NCI-H526 treated with DMSO at 0.1 percent for 48 hours (cell line): ENCODE data around the gene LMAN2.
"Not testable (repeated sequence)": the region's sequence is repeated elsewhere in the genome, so short reads cannot be mapped to it uniquely, and the experiment has no call there.

ENCODE experiments used
- DNase-seq: peaks from one replicate; lab custom pipeline; 2025; lab: John Stamatoyannopoulos, UW

The LMAN2 gene

DNA sequence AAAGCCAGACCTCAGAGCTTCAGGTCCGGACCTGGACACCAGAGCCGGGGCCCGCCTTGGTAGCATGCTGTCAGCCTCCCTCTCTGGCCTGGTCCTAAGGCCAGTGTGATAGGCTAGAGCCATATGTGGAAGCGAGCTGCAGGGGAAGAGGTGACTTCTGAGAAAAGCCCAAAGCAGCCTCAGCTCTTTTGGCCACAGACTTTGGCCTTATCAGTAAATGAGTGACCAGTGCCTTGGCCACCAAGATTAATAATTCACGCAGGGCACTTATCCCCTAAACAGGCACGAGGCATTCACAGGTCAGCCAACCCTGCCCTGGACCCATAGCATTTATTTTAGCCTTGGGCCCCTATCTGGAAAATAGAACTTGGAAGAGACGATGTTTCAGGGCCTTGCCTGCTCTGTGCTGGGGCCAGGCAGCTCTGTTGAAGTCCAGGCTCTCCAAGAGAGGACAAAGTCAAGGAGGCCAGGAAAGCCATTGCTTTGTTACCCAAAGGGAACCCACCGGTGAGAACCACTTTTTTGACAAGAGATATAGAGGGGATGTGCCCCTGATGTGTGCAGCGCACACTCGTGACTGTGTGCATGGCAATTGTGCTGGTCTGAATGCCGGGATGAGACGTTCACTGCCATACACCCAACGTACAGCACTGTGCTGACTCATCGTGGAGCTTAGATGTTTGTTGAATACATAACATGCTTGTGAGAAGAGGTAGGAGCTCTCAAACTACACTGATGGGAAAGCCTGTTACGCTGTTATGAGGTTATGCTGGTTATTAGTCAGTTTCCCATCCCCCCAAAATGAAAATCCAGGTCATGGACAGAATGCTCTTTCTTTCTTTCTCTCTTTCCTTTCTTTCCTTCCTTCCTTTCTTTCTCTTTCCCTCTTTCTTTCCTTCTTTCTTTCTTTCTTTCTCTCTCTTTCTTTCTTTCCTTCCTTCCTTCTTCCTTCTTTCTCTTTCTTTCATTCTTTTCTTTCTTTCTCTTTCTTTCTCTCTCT, 27.7 kb upstream of the LMAN2 start:
- DNase-seq, result no peak

DNA sequence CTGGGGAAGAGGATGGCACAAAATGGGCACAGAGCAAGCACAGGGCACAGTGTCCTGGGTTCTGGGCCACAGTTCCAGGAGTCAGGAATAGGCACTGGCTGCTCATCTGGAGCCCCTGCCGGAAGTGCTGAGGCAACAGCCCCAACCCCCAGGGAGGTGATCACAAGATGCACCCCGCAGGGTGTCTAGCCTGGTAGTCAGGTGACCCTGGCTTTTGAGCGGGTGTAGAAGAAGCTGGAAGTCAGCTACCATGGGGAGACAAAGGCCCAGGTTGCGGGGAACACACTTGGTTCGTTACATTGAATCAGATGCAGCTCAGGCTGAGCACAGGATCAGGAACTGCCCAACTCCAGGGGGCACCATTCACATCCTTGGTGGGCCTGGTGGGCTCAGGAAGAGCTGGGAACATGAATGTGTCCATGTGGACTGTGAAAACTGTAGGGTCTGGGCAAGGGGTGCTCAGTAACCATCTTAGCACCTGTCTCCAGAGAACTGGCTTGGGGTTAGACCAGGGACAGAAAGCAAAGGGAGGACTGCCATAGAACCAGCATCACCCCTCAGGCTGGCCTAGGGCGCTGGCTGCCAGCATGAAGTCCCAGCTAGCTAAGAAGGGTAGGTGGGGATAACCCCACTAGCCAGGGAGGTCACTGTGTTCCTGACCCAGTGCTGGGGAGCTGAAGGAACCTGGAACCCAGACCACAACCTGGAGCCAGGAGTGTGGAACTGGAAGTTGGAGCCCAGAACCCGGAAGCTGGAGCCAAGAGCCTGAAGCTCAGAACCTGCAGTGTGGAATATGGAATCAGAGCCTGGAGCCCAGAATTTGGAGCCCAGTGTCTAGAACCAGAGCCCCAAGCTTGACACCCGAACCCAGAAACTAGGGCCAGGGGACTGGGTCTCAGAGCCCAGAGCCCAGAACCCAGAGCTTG, 26.6 kb upstream of the LMAN2 start:
- DNase-seq, result no peak

DNA sequence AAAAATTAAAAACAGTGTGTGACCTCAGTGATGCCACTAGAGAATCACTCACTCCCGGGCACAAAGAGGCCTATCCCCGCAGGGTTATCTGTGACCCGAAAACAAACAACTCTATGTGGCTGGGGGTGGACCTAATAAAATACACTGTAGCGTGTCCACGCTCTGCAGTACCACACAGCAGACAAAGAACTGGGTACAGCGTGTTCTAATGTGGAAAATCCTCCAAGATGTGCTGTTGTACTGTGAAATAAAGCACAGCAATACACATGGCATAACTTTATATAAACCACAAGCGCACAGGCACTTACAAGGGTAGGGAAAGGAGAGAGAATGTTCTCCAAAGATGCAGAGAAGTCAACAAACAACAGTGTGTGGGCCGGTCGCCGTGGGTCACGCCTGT, 24.6 kb upstream of the LMAN2 start:
- no peak for DNase-seq

DNA sequence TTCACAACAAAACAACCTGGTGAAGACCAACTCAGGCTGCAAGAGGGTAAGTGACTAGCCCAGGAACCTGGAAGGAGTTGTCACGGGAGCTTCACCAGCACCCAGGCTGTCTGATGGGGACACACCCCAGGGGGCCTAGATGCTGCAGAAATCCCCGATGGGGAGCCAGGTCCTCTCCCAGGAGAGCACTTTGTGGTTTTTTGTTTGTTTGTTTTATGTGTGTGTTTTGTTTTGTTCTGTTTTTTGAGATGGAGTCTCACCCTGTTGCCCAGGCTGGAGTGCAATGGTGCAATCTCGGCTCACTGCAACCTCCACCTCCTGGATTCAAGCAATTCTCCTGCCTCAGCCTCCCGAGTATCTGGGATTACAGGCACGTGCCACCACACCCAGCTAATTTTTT, 24.0 kb upstream of the LMAN2 start:
- not testable (repeated sequence) for DNase-seq

DNA sequence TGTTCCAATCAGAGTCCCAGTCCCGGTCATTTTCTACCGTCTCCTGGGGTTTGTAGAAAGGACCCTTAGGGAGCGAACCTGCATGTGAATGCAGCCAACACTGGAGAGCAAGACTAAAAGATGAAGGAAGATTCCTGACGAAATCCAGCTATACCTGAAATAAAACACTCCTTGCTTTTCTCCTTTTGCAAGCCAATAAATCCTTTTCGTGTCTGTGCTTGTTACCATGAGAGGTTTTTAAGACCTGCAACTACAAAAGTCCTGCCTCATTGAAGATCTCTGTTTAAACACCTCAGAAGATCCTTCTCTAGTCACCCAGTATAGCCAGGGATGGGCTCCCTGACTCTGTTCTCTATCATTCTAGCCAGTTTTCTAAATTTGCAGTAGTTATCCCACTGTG, 22.7 kb upstream of the LMAN2 start:
- no peak for DNase-seq

DNA sequence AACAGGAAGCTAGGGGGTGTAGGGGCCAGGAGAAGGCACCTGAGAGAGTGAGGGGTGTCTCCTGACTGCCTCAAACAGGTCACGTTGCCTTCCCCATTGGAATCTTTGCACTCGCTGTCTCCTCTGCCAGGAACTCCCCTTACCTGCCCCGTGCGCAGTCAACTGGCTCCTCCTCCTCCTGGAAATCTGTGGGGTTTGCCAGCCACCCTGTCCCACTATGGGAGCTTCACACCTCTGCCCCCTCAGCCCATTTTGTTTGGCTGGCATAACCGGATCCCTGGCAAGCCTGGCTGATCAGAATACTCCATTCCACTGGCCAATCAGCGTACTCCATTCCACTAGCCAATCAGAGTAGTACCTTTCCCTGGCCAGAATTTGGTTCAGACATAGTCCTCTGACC, 22.3 kb upstream of the LMAN2 start:
- no peak for DNase-seq

DNA sequence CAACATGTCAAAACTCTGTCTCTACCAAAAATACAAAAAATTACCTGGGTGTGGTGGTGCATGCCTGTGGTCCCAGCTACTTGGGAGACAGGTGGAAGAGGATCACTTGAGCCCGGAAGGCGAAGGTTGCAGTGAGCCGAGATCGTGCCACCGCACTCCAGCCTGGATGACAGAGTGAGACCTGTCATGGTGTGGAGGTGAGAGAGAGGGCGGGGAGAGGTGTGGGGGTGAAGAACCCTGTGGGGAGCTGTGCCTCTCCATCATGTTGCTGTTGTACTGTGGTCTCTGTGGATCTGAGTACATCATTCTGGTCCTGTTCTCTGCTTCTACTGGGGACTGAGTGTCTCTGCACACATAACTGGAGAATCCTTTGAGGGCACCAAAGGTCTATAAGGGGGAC, 21.4 kb upstream of the LMAN2 start:
- no peak for DNase-seq

DNA sequence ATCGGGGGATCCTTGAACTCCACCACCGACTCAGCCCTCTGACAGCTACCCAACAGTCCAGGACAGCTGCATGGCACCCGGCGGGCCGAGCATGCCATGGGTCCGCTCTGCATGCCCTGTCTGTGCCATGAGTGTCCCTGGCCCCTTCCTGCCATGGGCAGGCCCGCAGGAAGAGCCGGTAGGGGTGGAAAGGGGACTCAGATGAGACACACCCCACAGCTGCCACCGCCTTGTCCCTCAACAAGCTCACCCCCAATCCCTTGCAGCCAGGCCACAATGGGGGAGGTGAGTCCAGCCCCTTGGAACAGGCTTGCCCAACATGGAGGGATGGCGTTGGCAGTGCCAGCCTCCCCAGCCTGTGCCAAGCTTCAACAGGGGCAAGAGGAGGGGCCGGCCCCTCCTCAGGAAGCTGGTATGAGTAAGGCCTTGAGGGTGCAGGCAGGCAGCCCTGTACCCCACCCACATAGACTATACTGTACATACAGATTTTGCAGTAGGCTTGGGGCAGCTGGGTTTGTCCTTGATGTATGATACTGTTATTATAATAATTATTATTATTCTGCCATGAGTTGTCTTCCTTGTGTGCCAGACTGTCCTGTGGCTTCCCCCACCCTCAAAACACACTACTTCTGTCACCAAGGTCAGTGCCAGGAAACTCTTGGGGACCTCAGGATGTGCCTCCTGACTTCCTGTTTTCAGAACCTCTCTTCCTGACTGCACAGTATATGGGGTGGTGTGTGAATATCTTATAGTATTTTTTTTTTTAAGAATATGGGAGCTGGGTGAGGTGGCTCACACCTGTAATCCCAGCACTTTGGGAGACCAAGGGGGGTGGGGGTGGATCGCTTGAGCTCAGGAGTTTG, 20.8 kb upstream of the LMAN2 start:
- no peak for DNase-seq

DNA sequence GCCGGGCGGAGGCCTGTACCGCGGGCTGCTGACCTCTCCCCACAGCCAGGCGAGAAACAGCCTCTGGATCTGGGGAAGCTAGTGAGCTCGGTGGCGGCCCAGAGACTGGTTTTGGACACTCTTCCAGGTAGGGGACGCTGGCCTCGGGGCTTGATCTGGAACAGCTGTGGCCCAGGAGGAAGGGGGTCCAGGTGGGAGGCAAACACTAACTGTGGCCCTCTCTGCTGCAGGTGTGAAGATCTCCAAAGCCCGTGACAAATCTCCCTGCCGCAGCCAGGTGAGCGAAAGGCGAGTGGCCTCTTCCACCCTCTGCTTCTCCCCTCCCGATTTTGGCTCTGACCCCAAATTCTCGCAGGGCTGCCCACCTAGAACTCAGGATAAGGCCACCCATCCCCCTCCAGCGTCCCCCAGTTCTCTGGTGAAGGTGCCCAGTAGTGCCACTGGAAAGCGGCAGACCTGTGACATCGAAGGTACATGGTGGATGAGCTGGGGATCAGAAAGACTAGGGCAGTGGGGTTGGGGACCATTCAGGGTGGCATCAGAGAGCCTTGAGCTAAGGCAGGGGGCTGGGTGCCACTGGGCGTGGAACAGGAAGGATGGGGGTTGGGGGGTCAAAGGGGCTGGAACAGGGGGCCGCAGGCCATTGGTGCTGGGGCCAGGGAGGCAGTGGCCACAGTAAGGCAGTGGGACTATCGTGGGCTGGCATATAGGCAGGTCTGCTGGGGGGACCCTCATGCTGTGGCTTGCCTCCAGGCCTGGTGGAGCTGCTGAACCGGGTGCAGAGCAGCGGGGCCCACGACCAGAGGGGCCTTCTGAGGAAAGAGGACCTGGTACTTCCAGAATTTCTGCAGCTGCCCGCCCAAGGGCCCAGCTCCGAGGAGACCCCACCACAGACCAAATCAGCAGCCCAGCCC, 19.9 kb upstream of the LMAN2 start:
- no peak for DNase-seq

DNA sequence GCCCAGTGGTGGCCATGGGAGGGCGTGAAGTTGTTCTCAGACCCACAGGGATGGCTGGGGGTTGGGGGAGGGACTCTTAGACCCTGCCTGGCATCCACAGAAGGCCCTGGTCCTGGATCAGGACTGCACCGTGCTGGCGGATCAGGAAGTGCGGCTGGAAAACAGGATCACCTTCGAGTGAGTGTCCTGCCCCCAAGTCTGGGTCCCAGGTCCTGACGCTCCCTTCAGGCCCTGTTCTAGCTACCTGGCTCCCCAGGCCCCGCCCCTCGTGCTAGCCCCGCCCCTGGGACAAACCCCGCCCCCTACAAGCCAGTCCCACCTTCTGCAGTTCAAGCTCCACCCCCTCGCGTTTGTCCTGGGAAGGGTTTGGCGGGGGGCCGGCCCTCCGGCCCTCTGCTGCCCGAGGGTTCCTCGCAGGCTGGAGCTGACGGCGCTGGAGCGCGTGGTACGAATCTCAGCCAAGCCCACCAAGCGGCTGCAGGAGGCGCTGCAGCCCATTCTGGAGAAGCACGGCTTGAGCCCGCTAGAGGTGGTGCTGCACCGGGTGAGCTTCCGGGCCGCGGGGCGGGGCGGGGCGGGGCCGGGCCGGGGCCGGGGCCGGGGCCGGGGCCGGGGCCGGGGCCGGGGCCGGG, 19.1 kb upstream of the LMAN2 start:
- peak; percentile 48 for DNase-seq

DNA sequence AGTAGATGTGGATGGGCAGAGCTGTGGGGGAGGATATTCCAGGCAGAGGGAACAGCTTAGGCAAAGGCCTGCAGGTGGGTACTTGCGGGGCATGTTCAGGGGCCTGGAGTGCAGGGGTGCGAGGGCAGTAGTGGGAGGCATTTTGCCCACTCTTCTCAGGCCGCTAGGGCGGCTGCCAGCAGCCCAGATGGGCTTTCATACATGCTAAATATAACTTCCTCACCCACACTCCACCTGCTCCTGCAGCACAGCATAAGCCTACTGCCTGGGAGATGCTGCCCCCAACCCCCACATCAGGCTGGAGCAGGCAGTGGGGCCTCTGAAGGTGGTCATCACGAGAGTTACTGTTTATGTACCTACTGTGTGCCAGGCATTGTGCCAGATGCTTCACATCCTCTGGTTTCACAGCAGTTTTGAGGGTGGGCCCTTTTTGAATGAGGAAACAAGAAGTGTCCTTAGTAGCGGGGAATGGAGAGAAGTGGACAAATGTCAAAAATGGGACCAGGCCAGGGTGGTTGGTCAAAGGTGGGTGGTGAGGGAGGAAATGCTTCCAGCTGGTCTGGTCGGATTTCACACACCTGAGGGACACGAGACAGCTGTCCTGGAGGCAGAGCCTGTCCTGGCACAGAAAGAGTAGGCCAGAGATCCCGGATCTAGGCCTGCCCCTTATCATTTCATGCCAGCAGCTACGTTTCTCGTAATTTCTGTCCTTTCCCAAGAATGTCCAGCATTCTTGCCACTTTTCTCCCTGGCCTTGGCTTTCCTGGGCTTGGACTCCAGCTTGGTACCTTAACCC, 18.4 kb upstream of the LMAN2 start:
- no peak for DNase-seq

DNA sequence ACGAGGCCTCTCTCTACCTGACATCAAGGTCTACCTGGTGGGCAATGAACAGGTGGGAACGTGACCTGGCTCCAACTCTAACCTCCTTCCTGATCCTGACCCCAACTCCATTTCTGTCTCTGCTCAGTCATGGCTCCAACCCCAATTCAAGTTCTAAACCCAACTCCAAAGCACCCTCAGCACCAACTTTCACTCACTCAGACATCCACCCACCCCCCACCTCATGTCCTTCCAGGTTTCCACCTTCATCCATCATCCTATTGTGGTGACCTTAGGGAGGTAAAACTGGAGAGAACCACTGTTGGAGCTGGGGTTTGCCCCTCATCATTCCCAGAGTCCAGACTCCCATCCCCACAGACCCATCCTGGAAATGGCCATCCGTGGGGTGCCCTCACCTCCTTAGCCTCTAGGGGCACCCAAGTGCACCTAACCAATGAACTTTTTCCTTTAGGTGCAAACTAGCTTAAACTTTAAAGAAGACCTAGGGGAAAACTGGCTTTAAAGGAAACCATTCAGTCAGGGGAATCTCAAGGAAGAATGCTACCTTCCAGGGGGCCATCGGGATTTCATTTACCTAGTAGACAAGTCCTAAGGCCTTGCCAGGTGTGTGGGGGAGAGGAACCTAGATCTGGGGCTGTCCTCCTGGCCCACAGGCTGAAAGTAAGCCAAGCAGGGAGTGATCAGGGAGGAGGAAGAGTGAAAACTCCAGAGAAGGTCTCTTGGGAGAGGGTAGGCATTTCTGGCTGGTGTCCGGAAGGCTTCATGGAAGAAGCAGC, 17.6 kb upstream of the LMAN2 start:
- no peak for DNase-seq

DNA sequence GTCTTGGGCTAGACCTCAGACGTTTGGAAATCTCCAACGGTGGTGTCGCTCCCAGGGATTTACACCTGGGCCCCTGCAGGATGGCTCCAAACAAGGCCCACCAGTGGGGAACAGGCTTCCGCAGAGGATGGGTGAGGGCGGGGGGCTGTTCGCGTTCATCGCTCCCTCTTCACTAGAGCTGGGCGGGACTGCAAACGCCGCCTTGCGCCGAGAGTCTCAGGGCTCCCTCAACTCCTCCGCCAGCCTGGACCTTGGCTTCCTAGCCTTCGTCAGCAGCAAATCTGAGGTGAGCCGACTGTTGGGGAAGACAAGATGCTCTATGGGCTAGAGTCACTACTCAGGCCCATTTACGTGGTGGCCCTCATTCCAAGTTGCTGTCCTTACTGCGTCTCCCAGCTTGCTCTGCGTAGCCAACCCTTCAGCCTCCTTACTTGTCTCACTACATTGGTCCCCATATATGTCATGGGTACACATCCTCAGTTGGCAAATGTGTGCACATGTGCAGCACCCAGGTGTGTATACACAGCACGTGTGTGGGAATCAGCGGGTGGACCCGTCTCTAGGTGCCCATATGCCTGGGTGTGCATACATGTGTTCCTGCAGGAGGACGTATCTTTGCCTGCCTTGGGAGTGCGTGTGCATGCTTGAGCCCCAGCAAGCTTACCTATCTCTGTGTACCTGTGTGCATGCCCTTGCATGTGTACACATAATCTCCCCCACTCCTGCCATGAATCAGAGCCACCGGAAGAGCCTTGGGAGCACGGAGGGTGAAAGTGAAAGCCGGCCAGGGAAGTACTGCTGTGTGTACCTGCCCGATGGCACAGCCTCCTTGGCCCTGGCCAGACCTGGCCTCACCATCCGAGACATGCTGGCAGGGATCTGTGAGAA, 16.8 kb upstream of the LMAN2 start:
- no peak for DNase-seq

DNA sequence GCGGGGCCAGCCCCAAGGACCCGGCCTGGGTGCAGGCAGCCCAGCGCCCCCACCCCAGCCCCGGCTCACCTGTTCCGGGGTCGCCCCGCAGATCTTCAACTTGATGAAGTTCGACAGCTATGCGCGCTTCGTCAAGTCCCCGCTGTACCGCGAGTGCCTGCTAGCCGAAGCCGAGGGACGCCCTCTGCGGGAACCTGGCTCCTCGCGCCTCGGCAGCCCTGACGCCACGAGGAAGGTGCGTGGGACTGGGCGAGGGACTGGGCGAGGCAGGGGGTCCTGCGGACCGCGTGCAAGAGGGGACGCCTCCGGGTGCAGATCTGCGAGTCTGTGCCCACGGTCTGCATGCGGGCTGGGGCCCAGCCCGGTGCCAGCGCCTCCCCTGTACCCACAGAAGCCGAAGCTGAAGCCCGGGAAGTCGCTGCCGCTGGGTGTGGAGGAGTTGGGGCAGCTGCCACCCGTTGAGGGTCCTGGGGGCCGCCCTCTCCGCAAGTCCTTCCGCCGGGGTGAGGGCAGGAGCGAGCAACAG, 15.9 kb upstream of the LMAN2 start:
- no peak for DNase-seq

DNA sequence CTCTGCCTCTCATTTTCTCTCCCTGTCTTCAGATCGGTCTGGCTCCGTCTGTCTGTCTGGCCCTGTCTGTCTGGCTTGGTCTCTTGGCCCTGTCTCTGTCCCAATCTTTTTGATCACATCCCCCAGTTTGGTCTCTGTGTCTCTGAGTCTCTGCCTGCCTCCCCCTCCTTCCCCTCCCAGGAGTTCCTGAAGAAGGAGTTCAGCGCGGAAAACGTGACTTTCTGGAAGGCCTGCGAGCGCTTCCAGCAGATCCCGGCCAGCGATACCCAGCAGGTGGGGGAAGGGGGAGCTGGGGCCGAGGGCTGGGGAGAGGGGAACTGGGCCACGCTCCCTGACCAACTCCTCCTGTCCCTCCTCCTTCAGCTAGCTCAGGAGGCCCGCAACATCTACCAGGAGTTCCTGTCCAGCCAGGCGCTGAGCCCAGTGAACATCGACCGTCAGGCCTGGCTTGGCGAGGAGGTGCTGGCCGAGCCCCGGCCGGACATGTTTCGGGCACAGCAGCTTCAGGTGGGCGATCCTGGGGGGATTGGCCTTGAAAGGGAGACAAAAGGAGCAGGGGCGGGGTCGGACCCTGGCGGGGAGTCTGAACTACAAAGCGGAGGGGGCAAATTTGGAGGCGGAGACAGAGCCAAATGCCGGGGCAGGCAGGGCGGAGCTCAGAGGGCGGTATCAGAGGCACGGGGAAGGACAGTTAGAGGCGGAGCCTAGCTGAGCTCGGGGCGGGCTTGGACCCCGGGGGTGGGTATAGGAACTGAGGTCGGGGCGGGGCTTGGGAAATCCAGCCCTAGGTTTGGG, 15.3 kb upstream of the LMAN2 start:
- DNase-seq, result peak; percentile 65

DNA sequence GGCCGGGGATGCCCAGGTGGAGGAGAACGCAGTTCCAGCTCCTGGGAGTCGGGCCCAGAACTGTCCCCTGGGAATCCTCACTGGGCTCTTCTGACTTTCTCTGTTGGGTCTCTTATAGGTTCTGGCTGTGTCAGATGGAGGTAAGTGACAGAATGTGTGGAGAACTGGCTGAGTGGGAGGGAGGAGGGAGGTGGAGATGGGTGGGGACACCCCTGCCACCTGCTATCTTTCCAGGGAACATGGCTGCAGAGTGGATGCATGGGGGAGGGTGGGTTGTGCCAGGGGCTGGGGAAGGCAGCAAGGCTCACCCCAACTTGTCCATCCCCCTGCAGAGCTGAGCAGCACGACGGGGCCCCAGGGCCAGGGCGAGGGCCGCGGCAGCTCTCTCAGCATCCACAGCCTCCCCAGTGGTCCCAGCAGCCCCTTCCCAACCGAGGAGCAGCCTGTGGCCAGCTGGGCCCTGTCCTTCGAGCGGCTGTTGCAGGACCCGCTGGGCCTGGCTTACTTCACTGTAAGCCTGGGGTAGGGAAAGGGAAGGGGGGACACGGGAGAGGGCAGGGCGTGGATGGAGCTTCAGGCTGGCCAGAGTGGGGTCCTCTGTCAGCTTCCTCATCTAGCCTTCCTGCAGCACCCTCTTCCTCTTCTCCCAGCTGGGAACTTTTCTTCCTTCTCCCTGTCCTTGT, 14.5 kb upstream of the LMAN2 start:
- no peak for DNase-seq
